Stimulated activated CD4-positive, alpha-beta T cell treated with anti-CD3 and anti-CD28 coated beads, Interleukin-4, amount 100 ng/mL, for 4 hours (primary cell): ENCODE results near the gene CCR3.
A peak's percentile ranks its signal among the peaks of the same experiment; 100 is the strongest.
"Not testable (repeated sequence)": the region's sequence is repeated elsewhere in the genome, so short reads cannot be mapped to it uniquely, and the experiment has no call there.

Source experiments
- DNase-seq, 2 experiments: peaks; one replicate each; pipeline ENCODE4 v3.0.0-alpha.2; 2020

The CCR3 gene

DNA sequence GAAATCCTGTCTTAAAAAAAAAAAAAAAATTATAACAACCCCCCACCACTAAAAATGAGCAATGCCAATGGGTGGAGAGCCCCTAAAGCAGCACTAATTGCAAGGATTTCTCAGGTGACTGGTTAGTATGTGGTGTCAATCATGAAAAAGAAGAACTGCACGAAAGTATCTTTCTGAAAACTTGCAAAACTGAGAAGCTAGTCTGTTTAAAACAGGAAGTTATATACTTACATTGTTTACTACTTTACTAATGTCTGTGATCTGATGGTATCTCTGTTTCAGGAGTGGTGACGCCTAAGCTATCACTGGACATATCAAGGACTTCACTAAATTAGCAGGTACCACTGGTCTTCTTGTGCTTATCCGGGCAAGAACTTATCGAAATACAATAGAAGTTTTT, at the start of gene CCR3:
CCR3 (plus strand) TSS at position 341 of the 400 bp plus-strand sequence. CDS start 22,699 bp downstream, outside the sequence.
- DNase-seq = no peak

DNA sequence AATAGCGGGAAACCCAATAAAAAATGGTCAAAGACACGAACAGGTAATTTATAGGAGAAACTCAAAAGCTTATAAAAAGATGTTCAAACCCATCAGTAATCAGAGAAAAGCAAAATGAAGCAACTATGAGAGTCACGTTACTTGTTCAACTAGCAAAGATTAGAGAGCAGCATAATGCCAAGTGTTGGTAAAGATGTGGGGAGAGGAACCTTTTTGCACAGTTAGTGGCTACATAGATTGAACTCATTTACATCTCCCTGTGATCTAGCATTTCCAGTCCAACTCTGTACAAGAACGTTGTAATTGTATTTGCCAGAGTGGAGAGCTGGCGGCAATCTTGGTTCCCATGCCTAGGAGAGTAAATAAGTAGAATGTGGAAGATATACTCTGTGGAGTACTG, 49.3 kb upstream of the CCR3 start:
- no peak for DNase-seq

- DNase-seq = no peak
These were observed 48.8 kb upstream of the CCR3 start for GRCh38 chr3:46193436-46193835.

DNA sequence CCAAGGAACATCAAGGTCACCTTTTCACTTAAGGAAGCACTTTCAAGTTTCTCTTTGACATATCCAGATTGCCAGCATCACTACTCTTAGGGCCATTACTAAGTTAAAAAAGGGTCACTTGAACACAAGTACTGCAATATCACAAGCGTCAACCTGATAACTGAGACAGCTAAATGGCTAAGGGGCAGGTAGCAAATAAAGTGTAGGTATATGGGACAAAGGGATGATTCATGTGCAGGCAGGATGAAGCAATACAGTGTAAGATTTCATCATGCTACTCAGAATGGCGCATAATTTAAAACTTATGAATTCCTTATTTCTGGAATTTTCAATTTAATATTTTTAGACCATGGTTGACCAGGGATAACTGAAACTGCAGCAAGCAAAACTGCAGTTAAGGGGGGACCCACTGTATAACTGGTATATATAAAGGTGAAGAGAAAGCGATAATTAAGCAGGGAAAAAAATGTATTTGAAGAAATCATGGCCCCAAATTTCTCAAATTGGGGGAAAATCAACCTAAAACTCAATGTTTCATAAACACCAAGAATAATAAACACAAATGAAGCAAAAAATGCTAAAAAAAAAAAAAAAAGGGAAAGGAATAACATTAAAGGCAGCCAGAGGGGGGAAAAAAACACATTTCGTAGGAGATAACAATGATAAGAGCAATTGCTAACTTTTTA, 47.2 kb upstream of the CCR3 start:
- DNase-seq = no peak

DNA sequence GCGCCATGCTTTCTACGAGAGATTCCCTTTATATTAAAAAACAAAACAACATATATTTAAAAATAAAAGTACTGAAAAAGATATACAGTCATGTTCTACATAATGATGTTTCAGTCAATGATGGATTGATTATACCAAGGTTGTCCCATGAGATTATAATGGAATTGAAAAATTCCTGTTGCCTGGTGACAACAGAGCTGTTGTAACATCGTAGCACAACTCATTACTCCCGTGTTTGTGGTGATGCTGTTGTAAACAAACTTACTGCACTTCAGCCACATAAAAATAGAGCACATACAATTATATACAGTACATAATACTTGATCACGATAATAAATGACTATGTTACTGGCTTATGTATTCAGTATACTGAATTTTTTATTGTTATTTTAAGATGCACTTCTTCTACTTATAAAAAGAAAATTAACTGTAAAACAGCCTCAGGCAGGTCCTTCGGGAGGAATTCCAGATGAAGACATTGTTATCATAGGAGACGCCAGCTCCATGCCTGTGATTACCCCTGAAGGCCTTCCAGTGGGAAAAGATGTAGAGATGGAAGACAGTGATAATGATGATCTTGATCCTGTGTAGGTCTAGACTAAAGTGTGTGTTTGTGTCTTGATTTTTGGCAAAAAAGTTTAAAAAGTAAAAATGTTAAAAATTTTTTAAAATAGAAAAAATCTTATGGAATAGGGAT, 45.9 kb upstream of the CCR3 start:
- no peak for DNase-seq

GRCh38 chr3:46200211-46200610, 42.0 kb upstream of the CCR3 start:
- DNase-seq = no peak

DNA sequence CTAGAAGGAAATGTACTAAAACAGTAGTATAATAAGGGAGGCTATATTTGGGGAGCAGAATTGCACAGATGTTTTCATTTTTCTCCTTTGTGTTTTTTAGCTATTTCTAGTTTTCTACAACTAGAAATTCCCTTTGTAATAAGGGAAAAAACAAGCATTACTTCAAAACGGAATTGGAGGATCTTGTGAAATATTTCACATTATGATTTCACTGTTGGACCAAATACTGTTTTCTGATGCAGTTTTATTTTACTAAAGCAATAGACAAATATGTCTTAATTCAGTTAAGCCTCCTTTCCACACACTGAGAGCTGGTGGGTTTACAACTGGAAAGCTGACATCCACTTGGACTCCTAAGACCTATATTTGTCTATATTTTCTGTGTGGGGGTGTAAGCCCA, 41.5 kb upstream of the CCR3 start:
- no peak for DNase-seq

DNA sequence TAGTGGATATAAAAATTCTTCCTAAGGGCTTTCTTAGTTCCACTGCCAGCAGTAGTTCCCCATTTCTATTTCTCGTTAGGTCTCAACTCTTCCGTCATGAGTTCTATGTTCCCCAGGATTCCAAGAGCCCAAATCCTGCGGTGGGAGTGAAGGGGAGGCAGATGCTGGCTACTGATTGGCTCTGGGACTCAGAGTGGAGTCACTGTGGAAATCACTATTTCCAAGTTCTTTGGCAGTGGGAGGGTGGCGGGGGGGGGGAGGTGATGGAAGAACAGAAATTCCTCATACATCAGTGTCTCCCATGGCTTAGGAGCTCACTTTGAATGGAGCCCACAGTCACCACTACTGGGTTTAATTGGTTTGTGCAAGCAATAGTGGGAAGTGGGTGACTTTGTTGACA, 39.7 kb upstream of the CCR3 start:
- DNase-seq = no peak

GRCh38 chr3:46203681-46204080, 38.6 kb upstream of the CCR3 start:
- no peak for DNase-seq

- no peak for DNase-seq
These were observed 36.8 kb upstream of the CCR3 start for GRCh38 chr3:46205286-46205960.

DNA sequence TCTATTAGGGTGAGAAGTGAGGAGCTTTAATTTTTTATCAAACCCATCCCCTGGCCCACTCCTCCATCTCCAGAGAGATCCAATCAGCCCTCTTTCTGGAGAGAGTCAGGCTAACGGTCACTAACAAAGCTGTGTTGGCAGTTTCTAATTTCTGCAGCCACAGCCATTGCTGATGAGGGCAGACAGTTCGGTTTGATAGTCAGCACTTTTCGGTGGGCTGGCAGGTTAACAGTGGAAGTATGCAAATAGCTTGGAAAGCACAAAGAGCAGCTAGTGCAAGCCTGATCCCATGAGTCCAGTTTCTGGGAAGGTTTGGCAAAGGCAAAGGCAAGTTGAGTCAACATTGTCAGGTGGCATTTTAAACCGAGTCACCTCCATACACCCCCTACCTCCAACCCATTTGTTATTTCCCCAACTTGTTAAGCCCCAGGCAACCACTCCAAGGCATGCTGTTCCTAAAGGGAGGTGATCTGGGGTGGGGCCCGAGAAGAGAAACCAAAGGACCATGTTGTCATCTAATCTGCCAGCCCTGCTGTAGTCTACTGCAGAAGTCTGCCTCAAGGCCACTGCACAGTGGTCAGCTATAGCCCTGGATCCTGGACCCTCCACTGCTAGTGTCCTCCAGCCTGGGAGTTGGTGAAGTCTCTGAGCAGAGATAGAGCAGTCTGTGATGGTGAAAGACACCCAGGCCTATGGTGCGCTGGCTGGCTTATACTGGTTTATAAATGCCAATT, 35.8 kb upstream of the CCR3 start:
- no peak for DNase-seq

- not testable (repeated sequence) for DNase-seq
These were observed 34.7 kb upstream of the CCR3 start for GRCh38 chr3:46207514-46207913.

DNA sequence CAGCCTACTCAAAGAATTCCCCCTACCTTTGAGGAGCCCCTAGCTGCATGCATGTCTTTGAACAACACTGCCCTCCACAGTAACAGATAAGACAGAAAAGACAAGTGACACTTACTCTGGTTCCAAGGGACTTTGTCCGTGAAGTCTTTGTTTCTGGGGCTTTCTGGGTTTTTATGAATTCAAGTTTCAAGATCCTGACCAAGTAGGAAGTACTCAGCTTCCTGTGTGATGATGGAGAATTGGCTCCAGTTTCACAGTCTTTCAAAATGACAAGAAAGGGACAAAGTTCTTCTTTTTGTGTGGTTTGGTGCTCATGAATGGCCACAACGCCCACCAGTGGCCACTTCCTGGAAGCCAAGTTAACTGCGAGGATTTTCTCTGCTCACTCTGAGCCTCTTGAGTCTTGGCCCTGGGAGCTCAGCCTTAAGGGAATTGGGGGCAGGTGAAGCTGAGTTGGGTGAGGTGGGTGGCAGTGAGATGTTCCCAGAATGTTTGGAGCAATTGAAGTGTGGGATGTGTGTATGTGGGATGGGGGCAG, 34.0 kb upstream of the CCR3 start, which contains the start of gene CCR1:
CCR1 (minus strand) TSS at position 147 of the 538 bp plus-strand sequence. CDS start 4,000 bp downstream, outside the sequence.
- DNase-seq = peak in 1 of 2 experiments; percentile 3

GRCh38 chr3:46209053-46209452, 33.2 kb upstream of the CCR3 start:
- DNase-seq = no peak

DNA sequence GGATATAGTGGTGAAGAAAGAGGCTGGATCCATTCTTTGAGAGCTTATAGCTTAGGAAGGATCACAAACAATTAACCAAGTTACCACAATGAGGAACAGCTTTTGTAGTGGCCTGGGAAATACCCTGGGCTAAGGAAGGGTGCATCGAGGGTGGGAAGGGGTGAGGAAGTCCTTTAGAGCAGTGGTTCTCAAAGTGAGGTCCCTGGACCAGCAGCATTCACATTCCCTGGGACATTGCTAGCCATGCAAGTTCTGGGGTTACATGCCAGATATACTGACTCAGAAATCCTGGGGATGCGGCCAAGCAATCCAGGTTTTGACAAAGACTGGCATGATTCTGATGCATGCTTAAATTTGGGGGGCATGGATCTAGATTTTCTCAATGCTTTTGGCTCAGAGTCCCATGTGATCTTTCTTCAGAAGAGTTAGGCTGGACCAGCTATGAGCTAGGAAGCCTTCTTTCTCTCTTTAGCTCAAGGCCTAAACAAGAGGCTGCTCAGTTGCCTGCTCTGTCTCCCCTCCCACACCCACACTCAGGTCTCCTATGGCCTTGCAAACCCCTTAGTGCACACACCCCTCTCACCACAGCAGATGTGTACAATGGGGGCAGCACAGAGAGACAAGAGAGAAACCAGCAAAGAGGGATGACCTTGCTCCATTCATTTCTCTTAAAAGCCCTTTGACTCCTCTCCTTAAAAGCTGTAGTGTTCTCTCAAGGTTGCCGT, 32.4 kb upstream of the CCR3 start:
- DNase-seq = no peak

DNA sequence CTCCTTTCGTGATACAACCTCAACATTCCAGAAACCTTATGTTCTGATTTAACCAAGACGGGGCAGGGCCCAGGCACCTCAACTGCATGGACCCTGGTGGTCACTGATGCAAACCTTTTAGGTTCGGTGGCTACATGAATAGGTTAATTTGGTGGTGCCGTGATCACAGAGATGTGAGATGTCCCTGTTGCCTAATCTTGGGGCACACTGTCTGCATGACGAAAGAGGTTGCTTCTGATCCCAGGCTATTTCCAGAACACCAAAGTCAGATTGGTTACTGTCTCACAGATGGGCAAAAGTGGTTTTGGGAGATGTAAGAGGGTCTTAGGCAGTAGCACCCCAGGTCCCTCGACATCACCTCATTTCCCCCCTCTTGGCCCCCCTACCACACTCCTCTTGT, 30.2 kb upstream of the CCR3 start:
- DNase-seq = no peak

DNA sequence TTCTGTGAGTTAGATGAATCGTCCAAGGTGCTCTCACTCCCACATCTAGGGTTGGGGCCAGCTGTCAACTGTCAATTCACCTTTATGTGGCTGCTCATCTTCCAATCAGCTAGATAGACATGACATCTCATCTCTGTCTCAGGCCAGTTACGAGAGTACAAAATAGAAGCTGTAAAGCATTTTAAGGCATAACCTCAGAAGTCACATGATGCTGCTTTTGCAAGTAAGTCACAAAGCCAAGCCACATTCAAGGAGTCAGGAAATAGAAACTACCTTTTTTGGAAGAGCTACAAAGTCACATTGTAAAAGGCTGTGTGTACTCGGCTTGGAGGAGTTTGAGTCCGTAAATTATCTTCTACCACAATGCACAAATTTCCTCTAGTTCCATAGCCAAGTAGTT, 29.1 kb upstream of the CCR3 start:
- DNase-seq = peak in 1 of 2 experiments; percentile 7

DNA sequence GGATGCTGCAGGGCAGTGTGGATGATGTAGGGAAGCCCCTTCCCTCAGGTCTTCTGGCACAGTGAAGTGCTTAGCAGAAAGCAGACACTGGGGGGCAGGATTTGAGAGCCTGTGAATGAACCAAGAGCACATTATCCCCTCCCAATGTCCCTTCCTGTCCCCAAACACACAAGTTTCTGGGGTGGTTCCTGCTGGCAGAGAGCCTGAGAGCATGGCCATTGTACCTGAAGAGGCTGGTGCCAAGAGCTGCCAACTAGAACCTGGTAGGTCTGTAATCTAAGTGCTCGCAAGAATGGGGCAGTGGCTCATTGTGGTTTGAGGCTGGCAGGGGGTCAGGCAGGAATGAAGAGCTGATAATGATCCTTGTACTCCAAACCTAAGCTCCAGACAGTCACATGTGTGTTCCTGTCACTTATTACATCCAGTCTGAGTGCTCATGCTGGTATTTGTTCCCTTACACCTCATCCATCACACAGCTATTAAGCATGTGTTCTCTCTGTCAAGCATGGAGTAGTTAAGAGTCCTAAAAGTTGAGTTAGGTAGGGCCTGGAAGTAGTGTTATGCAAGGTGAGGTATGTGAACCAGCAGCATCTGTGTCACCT, 27.4 kb upstream of the CCR3 start:
- no peak for DNase-seq

DNA sequence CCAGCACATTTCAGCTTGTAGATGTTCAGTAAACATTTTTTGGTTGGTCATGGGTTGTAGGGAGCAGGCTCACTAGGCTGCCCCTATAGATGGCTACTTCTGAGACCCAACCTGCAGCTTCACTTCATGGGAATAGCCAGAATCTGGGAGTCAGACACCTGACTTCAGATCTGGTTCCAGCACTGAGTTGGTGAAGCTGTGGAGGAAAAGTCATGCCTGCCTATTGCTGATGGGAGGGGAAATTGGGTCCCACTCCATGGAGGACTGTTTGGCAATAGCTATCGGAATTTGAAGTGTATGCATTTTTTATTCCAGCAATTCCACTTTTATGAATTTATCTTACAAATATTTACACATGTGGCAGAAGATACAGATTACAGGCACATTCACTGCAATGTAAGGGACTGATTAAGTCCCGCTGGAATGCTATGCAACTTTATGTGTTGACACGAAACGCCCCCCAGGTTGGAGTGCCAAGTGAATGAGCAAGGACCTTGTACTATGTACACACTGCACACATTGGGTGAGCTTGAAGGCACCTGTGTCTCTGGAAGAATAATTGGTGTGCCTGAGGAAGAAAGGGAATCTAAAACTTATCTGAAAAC, 26.3 kb upstream of the CCR3 start:
- DNase-seq = no peak

- no peak for DNase-seq
These were observed 24.0 kb upstream of the CCR3 start for GRCh38 chr3:46218196-46218709.

GRCh38 chr3:46221391-46221790, 20.9 kb upstream of the CCR3 start:
- DNase-seq = no peak
